GM12878 (cell line): Measurements from ENCODE around the gene FHL5. TPM values are rescaled to one million over a fixed set of nuclear protein-coding genes. Genes with fewer than 3 reads are reported as not detected.

ENCODE experiments used
- ATAC-seq: fragments of 200-7000 bp; cut with Tn5 transposase; 3 replicates; pipeline ENCODE4 v1.9.1; 2020; ENCODE audit warnings: mild to moderate bottlenecking, moderate library complexity
- BruUV-seq: library from RNA; stranded (reverse); fragments of 400-500 nt; replicated peaks from 2 replicates; lab custom pipeline; 2021; lab: Mats Ljungman, UMichigan
- CTCF ChIA-PET: fragments of 300-600 bp; sonication (Branson Sonifier 250); formaldehyde crosslinking; extraction: SDS; loops from one replicate; lab custom pipeline; 2021; ENCODE audit warnings: inconsistent platforms; lab: Yijun Ruan, JAX
- POLR2A ChIA-PET: fragments of 350-600 bp; formaldehyde crosslinking; extraction: SDS; loops from one replicate; lab custom pipeline; 2021; ENCODE audit warnings: inconsistent platforms; lab: Charles Lee
- RAD21 ChIA-PET: fragments of 300-600 bp; sonication (Branson Sonifier 250); formaldehyde crosslinking; loops from one replicate; lab custom pipeline; 2023; ENCODE audit warnings: antibody characterized with exemption; ENCODE audit not compliant: unreplicated experiment; lab: Charles Lee
- SMC1A ChIA-PET: fragments of 300-600 bp; sonication (Branson Sonifier 250); formaldehyde crosslinking; loops from one replicate; lab custom pipeline; 2023; ENCODE audit not compliant: unreplicated experiment, uncharacterized antibody; lab: Charles Lee
- DNase-seq: peaks from one replicate; pipeline ENCODE4 v3.0.0-alpha.2; 2011; ENCODE audit warnings: low read depth, low spot score
- FAIRE-seq: peaks from 3 replicates; lab custom pipeline; 2011; peaks lifted over from hg19 to GRCh38; lab: Jason Lieb, UNC
- H2AFZ ChIP-seq: 2 replicates; pipeline ENCODE4 v1.6.0; 2011; ENCODE audit warnings: low read depth, low read length, control low read depth; ENCODE audit not compliant: control insufficient read depth
- H3K27ac ChIP-seq: 2 replicates; pipeline ENCODE4 v1.5.1; 2011; ENCODE audit warnings: control low read depth; ENCODE audit not compliant: control insufficient read depth, insufficient read depth
- H3K27me3 ChIP-seq, 2 experiments: replicated peaks in 1 of 2; 2 replicates each; pipeline versions ENCODE4 v1.6.0 to v1.6.1; 2011; ENCODE audit warnings: low read length in 1 of 2; ENCODE audit not compliant: control insufficient read depth in 2 of 2, insufficient read depth in 2 of 2
- H3K36me3 ChIP-seq, 2 experiments: 2 replicates each; pipeline ENCODE4 v1.5.1; 2011; ENCODE audit warnings: low read length in 1 of 2; ENCODE audit not compliant: control insufficient read depth in 2 of 2, insufficient read depth in 2 of 2
- H3K4me1 ChIP-seq: 2 replicates; pipeline ENCODE4 v1.6.1; 2011; ENCODE audit warnings: mild to moderate bottlenecking, low read length, moderate library complexity, mixed read lengths; ENCODE audit not compliant: control insufficient read depth, insufficient read depth
- H3K4me2 ChIP-seq: 2 replicates; pipeline ENCODE4 v1.6.0; 2011; ENCODE audit warnings: control low read depth; ENCODE audit not compliant: control insufficient read depth, insufficient read depth
- H3K4me3 ChIP-seq: fragments of 200-600 bp; sonication (generic); 2 replicates; pipeline ENCODE4 v1.5.1; 2016
- H3K79me2 ChIP-seq: 2 replicates; pipeline ENCODE4 v1.6.0; 2011; ENCODE audit warnings: low read length; ENCODE audit not compliant: control insufficient read depth, insufficient read depth
- H3K9ac ChIP-seq: 2 replicates; pipeline ENCODE4 v1.8.0; 2011; ENCODE audit warnings: low read length, control low read depth, mixed read lengths; ENCODE audit not compliant: control insufficient read depth, insufficient read depth
- H3K9me3 ChIP-seq: replicated peaks from 3 replicates; pipeline ENCODE4 v1.5.1; 2011; ENCODE audit warnings: mild to moderate bottlenecking, low read length; ENCODE audit not compliant: control insufficient read depth, insufficient read depth
- H4K20me1 ChIP-seq: 2 replicates; pipeline ENCODE4 v1.6.0; 2011; ENCODE audit not compliant: control insufficient read depth, insufficient read depth
- BCL11A ChIP-seq: IDR thresholded peaks from 2 replicates; pipeline ENCODE4 v1.6.1; 2011; ENCODE audit warnings: low read depth, low read length
- BHLHE40 ChIP-seq, 2 experiments: fragments of 450-650 bp in 1 of 2; IDR thresholded peaks; 2 replicates each; pipeline ENCODE4 v1.6.1; 2011 to 2017; ENCODE audit warnings: low read depth in 2 of 2, borderline replicate concordance in 1 of 2, improper control_type of control experiment in 1 of 2, low read length in 1 of 2, mild to moderate bottlenecking in 1 of 2
- EP300 ChIP-seq, 2 experiments: fragments of 150-350 bp in 1 of 2; IDR thresholded peaks; 2 replicates each; pipeline ENCODE4 v1.6.1; 2011 to 2012; ENCODE audit warnings: low read depth in 2 of 2, low read length in 2 of 2, borderline replicate concordance in 1 of 2, improper control_type of control experiment in 1 of 2, inconsistent platforms in 1 of 2; ENCODE audit not compliant: control insufficient read depth in 1 of 2
- IRF3 ChIP-seq: fragments of 450-650 bp; IDR thresholded peaks from 2 replicates; pipeline ENCODE4 v1.6.1; 2014; ENCODE audit warnings: mild to moderate bottlenecking
- RELB ChIP-seq: fragments of 450-650 bp; IDR thresholded peaks from 2 replicates; pipeline ENCODE4 v1.6.1; 2017; ENCODE audit warnings: low read depth, mild to moderate bottlenecking, moderate library complexity
- STAT3 ChIP-seq: IDR thresholded peaks from 2 replicates; pipeline ENCODE4 v1.6.1; 2011; ENCODE audit warnings: low read depth, low read length, improper control_type of control experiment
- SUPT20H ChIP-seq: IDR thresholded peaks from 2 replicates; pipeline ENCODE4 v1.6.1; 2011; ENCODE audit warnings: low read depth, mild to moderate bottlenecking, low read length, moderate library complexity, borderline replicate concordance; ENCODE audit not compliant: control insufficient read depth
- TCF12 ChIP-seq: IDR thresholded peaks from 2 replicates; pipeline ENCODE4 v1.6.1; 2011; ENCODE audit warnings: low read depth, mild to moderate bottlenecking, low read length
- TCF7 ChIP-seq: IDR thresholded peaks from 2 replicates; pipeline ENCODE4 v1.6.1; 2014; ENCODE audit warnings: antibody characterized with exemption, borderline replicate concordance
- WGBS: methylation state at CpG from one replicate; pipeline ENCODE4 v1.1.6; 2016; ENCODE audit warnings: low lambda C conversion rate; ENCODE audit not compliant: insufficient replicate concordance, insufficient coverage; ENCODE audit errors: missing lambda C conversion rate; 5-methylcytosine and 5-hydroxymethylcytosine counted together
- in situ Hi-C: fragments of 300-500 bp; cut with MboI; formaldehyde crosslinking; loops from 9 replicates; pipeline ENCODE4 v1.14.3; 2018; ENCODE audit warnings: mixed read lengths
- intact Hi-C: fragments of 100-400 bp; cut with micrococcal nuclease; formaldehyde crosslinking; loops from one replicate; pipeline ENCODE4 v1.14.2; 2022; ENCODE audit not compliant: unreplicated experiment
- polyA plus RNA-seq, 11 experiments: library from polyadenylated mRNA; depleted of rRNA in 4 of 11; unstranded in 6 of 11; stranded (reverse) in 5 of 11; fragments of >200 nt; fragmentation: Nextera tagmentation in 4 of 11; fragmentation: Illumina TruSeq in 1 of 11; extraction: Ambion mirVana in 4 of 11; extraction: Trizol in 1 of 11; gene quantifications; 1 replicate in 1 of 11; 2 replicates in 10 of 11; pipeline versions ENCODE4 v1.2.1 to v1.2.3, GENCODE V29; 2011 to 2016; ENCODE audit warnings: inconsistent platforms in 2 of 11, missing spikeins in 2 of 11, low read depth in 1 of 11
- total RNA-seq, 4 experiments: library from RNA; depleted of rRNA in 3 of 4; stranded (reverse); fragments of >200 nt in 3 of 4; fragmentation: Illumina TruSeq in 1 of 4; extraction: Trizol in 1 of 4; gene quantifications; 2 replicates each; pipeline versions ENCODE4 v1.2.1 to v1.2.3, GENCODE V29; 2013 to 2021
- TF ChIP-seq, protein P1 (sequence below): fragments of 450-650 bp; IDR thresholded peaks from 2 replicates; pipeline ENCODE4 v1.6.1; 2017; ENCODE audit warnings: mild to moderate bottlenecking, low read depth, inconsistent platforms; ENCODE audit not compliant: poor library complexity, severe bottlenecking

Gene FHL5
- total and polyA plus RNA-seq, 10 of the 15 experiments (the other 5 are each of a cell fraction or from before 2014, with no cell fraction given), result 0.16 TPM; not detected in 9

DNA sequence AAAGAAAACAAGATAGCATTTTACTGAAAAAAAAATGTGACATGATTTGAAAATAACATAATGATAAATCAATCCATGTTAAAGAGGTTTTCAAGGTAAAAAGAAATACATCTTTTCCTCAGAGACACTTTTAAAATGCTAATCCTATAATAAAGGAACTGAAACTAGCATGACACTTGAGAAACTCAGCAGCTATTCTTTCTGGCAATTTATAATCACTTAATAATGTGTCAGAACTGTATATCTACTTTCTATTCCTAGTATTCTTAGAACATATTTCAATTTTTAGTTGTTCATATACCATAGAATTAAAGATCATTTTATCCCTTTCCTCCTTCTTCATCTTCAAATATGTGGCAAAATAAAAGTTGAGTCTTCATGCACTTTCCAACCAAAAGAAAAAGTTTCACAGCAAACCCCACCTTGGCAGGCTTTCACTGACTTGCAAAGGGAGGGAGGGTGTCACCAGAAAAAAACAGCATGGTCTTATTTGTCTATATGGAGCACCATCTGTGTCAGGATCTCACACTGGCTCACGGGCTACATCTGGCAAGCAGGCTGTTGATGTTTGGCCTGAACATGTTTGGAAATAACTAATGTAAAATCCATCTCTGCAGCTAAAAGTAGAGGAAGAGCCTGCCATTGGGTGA is 48.5 kb downstream of the FHL5 start (continued):
- TF ChIP-seq BHLHE40 (IDR thresholded peaks at IDR 0.05; ENCODE audit: borderline replicate concordance in 1 of 2, low read depth in 2 of 2, low read length in 1 of 2) (0 out of 4 replicates have a peak, but pooled peaks of 1 of the 2 experiments have one; percentile 10), TCF12 (no peak), RELB (peak; percentile 75), BCL11A (peak; percentile 55; the same call in 1 of the 2 replicates)

DNA sequence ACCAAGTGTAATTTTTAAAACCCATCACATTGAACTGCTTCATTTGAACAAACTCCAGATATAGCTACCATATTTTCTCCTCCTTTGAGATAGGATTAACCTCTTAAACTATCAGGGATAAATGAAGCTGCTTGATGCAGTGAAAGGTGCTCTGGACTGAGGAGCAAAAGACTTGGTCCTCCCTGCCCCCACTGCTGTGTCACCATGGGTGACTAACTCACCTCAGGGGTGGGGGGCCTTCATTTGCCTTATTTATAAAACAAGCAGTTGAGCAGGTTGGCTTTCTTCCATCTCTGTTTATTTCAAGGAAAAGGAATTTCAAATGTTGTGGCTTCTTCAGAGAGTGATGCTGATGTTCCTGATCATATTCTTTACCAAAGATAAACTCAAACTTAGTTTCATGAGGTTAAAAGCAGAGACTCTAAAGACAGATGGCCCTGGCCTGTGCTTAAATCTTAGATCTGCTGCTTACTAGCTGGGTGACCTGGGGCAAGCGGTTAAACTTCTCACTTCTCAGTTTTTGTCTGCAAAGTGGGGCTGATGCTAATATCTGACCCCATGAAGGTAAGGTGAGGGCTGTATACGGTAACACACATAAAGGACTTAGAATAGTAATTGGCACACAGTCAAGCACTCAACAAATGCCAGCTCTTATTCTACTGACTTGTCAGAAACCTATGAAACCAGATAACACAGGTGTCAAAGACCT is 50.5 kb downstream of the FHL5 start:
- Histone ChIP-seq H3K4me3 (no peak overlapping the region), H4K20me1 (no peaks in the 10 kb centered on the region), H3K4me1 (peaks cover 34% of the 10 kb centered on the region), H2AFZ (no peak overlapping the region; the same call in 1 of the 2 replicates), H3K9me3 (no peaks in the 10 kb centered on the region), H3K79me2 (no peaks in the 10 kb centered on the region), H3K27me3 (no peaks in the 10 kb centered on the region), H3K9ac (no peak overlapping the region), H3K27ac (no peak overlapping the region), H3K36me3 (no peaks in the 10 kb centered on the region), H3K4me2 (0 out of 2 replicates have a peak overlapping the region, but pooled peaks have one; percentile 32)
- ChIA-PET RAD21 (interaction anchor here (0.9 to 2.0 kb wide), 6 partner anchors 9 to 189 kb away, joined by 3 to 7 read pairs (median 4); no protein-coding TSS in a partner anchor), SMC1A (interaction anchor here (0.9 to 4.7 kb wide), 8 partner anchors 9 to 445 kb away, joined by 3 to 39 read pairs (median 3); no protein-coding TSS in a partner anchor), POLR2A (interaction anchor here (1.8 kb wide), 1 partner anchor 8 kb away, joined by 5 read pairs; no protein-coding TSS in a partner anchor), CTCF (interaction anchor here (1.4 to 2.5 kb wide), 6 partner anchors 8 to 446 kb away, joined by 3 to 8 read pairs (median 7); no protein-coding TSS in a partner anchor)
- no TSS peak for BruUV-seq
- intact Hi-C loops (loop anchor here (5.0 kb wide), 3 partner anchors 71 to 284 kb away; partner anchors contain the start of genes NDUFAF4 and UFL1), in situ Hi-C loops (no loop called here)
- DNase-seq (no peak), ATAC-seq (peak; percentile 65), FAIRE-seq (no peak)
- WGBS, result 35% methylated on average over 2 of the region's 2 CpGs
- TF ChIP-seq TCF12 (no peak), STAT3 (no peak), SUPT20H (no peak), IRF3 (no peak), EP300 (IDR thresholded peaks at IDR 0.05; ENCODE audit: borderline replicate concordance in 1 of 2, control insufficient read depth in 1 of 2, low read depth in 2 of 2, low read length in 2 of 2) (0 out of 4 replicates have a peak, but pooled peaks of 1 of the 2 experiments have one; percentile 11), TCF7 (no peak)
- TF ChIP-seq, protein P1, sequence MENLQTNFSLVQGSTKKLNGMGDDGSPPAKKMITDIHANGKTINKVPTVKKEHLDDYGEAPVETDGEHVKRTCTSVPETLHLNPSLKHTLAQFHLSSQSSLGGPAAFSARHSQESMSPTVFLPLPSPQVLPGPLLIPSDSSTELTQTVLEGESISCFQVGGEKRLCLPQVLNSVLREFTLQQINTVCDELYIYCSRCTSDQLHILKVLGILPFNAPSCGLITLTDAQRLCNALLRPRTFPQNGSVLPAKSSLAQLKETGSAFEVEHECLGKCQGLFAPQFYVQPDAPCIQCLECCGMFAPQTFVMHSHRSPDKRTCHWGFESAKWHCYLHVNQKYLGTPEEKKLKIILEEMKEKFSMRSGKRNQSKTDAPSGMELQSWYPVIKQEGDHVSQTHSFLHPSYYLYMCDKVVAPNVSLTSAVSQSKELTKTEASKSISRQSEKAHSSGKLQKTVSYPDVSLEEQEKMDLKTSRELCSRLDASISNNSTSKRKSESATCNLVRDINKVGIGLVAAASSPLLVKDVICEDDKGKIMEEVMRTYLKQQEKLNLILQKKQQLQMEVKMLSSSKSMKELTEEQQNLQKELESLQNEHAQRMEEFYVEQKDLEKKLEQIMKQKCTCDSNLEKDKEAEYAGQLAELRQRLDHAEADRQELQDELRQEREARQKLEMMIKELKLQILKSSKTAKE, result no peak
